Measurements from ENCODE around the gene USE1.
"Not testable (repeated sequence)": the region's sequence is repeated elsewhere in the genome, so short reads cannot be mapped to it uniquely, and the experiment has no call there.

USE1 gene, protein sequence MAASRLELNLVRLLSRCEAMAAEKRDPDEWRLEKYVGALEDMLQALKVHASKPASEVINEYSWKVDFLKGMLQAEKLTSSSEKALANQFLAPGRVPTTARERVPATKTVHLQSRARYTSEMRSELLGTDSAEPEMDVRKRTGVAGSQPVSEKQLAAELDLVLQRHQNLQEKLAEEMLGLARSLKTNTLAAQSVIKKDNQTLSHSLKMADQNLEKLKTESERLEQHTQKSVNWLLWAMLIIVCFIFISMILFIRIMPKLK

DNA sequence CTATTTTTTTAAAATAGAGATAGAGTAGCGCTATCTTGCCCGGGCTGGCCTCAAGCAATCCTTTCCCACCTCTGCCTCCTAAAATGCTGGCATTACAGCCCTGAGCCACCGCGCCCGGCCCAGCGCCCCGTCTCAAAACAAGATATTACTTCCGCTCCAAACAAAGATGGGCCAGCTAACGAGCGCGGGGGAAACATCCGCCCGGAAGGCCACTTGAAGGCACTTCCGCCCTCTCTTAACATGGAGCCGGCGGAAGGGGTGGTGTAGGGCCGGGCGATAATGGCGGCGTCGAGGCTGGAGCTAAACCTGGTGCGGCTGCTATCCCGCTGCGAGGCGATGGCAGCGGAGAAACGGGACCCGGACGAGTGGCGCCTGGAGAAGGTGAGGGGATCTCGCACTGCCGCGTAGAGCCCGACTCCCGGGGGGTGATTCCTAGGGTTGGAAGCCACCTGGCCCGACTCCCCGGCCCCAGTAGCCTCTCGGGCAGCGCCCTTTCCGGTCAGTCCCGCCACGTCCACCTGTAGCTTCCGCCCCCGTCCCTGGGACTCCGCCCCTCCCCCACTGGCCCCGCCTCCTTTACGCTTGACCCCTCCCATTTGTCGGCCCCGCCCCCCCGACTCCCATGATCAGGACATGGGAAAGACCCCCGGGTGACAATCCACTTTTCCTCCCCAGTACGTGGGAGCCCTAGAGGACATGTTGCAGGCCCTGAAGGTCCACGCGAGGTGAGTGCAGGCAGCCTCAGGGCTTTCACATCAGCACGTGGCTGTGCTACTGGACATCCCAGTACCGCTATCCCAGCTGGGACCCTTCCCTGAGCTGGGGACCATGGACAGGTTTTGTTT lies at the start of gene USE1:
Gene USE1 (plus strand): TSS at position 231 of the 845 bp plus-strand sequence. CDS start 49 bp downstream, at position 280.
- DNase-seq = peak; percentile 93

- no peak for DNase-seq
Measured at GRCh38 chr19:17165715-17166114, 49.4 kb upstream of the USE1 start.

GRCh38 chr19:17170538-17171297 lies 44.4 kb upstream of the USE1 start:
- no peak for DNase-seq

DNA sequence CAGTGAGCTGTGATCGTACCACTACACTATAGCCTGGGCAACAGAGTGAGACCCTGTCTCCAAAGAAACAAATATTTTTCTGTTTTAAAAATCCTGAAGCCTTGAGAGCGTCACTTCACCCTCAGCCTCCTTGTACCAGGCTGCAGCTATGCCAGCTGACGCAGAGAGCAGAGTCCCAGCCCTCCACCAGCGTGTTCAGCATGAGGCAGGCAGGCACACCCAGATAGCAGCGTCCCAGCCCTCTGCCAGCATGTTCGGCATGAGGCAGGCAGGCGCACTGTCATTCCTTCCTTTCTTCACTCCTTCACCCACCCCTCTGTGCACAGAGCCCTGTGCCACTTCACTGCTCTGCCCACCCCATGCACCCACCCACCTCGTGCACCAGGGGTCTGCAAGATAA lies 43.3 kb upstream of the USE1 start:
- DNase-seq = no peak

GRCh38 chr19:17172624-17173345 lies 42.4 kb upstream of the USE1 start:
- DNase-seq = no peak

DNA sequence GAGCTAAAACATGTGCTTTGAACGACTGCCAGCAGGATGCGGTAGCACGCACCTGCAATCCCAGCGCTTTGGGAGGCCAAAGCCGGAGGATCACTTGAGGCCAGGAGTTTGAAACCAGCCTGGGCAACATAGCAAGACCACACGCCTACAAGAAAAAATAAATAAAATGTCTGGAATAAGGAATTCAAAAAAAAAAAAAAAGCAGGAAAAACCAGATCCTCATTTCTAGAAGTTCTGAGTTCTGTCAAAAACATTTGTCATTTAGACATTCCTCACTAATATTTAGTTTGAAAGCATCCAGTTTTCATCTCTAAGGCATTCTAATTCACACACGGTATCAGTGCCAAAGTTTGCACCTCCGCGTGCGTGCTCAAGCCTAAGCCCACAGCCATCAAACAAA lies 36.9 kb upstream of the USE1 start:
- DNase-seq = no peak

DNA sequence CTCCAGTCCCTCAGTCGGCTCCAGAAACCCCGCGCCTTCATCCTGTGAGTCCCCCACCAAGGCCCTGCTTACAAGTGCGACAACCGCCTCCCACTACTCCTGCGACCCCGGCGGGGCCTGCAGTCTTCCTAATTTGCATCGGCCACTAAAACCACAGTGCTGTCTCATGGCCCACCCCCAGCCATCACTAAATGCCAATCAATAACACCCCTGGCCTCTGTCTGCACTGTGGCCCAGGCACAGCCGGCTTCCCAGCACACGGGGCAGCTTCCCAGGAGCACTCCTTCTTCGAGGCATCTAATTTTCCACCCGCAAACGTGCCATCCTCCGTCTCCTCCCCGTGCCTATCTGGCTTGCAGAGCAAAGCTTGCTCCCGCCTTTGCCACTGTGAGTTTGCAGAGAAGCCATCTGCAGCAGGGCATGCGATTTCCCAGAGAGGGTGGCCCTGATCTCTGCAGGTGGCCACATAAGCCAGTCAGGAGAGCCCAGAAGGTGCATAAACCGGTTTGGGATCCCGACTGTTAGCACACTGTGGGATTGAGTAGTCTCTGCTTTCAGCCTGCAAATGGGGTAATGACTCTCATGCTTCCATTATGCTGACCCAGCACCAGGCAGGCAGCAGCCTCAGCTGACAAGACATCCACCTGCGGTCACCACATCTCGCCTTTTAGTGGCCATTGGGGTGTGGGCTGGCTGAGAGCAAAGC lies 34.0 kb upstream of the USE1 start:
- DNase-seq = no peak

GRCh38 chr19:17183271-17183761 lies 31.8 kb upstream of the USE1 start:
- DNase-seq = no peak

DNA sequence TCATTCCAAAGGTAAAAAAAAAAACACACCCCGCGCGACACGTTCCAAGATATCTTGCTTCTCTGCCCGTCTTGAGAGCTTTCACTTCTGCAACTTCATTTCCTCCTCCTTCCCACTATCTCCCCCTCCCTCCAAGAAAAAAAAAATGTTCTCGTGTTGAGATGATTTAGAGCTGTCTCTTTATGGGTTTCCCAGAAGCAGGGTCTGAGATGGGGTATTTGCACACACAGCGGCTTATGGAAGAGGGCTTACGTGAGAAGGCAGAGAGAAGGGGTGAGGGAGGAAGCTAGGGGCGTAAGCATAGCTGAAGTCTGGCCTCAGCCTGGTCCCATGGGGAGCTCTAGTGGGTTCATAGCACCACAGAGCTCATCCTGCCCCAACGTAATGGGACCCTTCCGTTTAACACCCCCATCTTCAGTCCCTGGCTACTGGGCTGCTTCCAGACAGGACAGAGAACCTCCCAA lies 31.3 kb upstream of the USE1 start:
- no peak for DNase-seq

GRCh38 chr19:17184371-17184841 lies 30.8 kb upstream of the USE1 start:
- no peak for DNase-seq

- no peak for DNase-seq
Measured at GRCh38 chr19:17185590-17185989, 29.6 kb upstream of the USE1 start.

GRCh38 chr19:17191736-17192135 lies 23.4 kb upstream of the USE1 start:
- not testable (repeated sequence) for DNase-seq

DNA sequence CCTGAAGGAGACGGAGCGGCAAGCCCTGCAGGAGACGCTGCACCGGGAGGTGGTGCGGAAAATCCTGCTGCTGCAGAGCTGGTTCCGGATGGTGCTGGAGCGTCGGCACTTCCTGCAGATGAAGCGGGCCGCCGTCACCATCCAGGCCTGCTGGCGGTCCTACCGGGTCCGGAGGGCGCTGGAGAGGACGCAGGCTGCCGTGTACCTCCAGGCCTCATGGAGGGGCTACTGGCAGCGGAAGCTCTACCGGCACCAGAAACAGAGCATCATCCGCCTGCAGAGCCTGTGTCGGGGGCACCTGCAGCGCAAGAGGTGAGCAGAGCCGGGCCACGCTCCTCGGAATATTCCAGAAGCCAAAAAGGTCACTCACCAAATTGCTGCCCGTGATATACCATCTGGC lies 22.4 kb upstream of the USE1 start:
- DNase-seq = no peak

DNA sequence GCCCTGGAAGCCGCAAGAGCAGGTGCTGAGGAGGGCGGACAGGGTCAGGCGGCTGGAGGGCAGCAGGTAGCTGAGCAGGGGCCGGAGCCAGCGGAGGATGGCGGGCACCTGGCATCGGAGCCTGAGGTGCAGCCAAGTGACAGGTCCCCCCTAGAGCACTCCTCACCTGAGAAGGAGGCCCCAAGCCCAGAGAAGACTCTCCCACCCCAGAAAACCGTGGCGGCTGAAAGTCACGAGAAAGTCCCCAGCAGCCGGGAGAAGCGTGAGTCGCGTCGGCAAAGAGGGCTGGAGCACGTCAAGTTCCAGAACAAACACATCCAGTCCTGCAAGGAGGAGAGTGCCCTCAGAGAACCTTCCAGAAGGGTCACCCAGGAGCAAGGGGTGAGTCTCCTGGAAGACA lies 20.5 kb upstream of the USE1 start:
- no peak for DNase-seq

GRCh38 chr19:17195106-17195505 lies 20.1 kb upstream of the USE1 start:
- no peak for DNase-seq

- no peak for DNase-seq
Measured at GRCh38 chr19:17196610-17197009, 18.5 kb upstream of the USE1 start.

DNA sequence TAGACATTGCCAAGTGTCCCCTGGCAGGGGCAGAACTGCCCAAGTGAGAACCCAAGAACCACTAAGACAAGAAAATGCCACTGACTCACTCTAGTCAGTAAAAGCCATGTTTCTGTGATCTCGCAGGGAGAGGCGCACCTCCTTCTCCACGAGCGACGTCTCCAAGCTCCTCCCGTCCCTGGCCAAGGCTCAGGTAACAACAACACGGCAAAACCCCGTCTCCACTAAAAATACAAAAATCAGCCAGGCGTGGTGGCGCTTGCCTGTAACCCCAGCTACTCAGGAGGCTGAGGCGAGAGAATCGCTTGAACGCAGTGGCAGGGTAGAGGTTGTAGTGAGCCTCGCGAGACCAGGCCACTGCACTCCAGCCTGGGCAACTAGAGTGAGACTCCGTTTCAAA lies 17.5 kb upstream of the USE1 start:
- no peak for DNase-seq

- no peak for DNase-seq
Measured at GRCh38 chr19:17200408-17201079, 14.6 kb upstream of the USE1 start.

GRCh38 chr19:17202249-17202648 lies 12.9 kb upstream of the USE1 start:
- no peak for DNase-seq

DNA sequence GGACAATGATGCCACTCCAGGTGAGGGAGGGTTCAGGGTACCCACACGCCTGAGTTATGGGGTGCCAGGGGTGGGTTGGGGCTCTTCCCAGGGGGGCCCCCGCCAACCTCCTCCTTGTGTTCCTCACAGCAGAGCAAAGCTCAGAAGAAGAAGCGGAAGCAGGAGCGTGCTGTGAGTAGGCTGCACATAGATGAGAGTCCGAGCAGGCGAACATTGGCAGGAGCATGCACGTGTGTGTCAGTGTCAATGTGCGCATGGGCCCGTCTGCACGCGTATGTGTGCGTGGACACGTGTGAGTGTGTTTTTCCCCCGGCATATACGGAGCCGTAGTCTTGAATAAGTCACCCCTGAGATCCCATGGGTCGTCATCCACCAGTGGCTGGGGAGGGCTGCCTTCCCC lies 12.4 kb upstream of the USE1 start:
- no peak for DNase-seq
